ENCODE data around the gene PDHX.
"Not testable (repeated sequence)": the region's sequence is repeated elsewhere in the genome, so short reads cannot be mapped to it uniquely, and the experiment has no call there.

The PDHX gene

DNA sequence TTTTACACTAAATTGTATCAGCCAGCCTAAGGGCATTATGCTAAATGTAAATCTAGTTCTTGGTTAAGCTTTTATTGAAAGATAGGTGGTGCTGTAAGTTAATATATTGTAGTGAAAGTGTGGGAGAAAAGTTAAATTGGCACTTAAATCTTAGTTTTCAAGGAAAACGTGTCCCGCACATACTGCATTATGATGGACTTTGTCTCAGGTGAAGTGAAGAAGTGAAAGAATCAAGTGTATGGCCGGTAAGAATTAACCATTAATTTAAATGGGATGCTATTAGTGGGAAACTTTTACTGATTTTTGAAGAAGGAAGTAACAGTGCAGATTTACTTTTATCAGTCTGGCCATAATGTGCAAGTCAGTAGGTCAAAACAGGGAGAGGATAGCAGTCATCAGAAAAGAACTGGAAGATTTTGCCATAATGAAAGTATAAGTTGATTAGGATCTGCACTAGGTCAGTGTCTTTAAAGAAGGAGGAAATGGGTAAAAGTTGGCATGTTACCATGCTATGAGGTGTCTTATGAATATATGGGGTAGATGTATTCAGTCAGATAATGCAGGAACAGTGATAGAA is 81.6 kb downstream of the PDHX start:
- no peak for DNase-seq

DNA sequence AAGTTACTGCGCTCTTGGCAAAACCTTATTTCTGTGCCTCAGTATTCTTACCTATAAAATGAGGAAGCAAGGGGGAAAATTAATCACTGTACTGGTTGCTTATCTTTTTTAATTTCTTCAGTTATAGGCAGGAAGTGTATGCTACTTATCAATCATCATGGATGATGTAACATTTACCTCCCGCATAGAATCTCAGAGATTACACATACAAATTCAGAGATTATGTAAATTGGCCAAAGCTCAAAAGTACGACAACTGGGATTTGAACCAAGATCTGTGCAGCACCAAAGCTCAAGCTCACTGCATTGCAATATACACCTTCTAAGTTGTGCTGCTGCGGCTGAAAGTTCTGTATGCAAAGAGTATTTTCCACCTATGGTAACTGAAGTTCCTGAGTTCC is 83.0 kb downstream of the PDHX start:
- no peak for DNase-seq

DNA sequence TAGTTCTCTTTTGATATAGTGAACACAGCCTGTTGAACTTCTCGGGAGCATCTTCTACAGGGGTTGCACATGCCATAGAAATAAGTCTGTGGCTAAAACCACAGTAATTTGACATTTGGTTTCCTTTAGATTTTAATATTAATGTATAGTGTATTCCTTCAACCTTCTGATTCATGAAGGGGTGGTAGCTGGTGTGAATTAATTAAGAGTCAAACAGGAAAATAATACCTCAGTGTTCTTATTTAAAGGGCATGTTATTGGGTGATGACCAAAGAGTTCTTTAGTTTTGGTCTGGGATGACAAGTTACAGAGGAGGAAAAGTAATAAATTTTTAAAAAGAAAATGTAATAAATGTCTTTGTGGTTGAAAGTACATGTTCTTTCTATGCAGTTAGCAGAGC is 86.8 kb downstream of the PDHX start:
- no peak for DNase-seq

DNA sequence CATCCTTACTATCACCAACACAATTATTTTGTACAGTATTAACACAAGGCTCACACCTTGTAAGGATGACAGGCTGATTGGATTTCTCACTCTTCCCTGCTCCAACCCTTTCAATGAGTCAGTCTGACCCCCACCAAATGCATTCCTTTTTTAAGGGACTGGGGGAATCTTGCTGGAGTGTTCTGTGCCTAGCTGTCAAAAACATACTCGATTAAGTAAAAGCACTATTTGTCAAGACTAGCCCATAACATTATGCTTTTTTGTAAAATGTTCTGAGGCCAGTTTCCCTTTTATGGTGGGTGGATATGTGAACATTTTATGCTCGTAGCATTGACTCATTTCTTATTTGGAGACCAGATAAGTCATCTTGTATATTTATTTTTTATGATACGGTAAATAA is 87.2 kb downstream of the PDHX start:
- DNase-seq = no peak

DNA sequence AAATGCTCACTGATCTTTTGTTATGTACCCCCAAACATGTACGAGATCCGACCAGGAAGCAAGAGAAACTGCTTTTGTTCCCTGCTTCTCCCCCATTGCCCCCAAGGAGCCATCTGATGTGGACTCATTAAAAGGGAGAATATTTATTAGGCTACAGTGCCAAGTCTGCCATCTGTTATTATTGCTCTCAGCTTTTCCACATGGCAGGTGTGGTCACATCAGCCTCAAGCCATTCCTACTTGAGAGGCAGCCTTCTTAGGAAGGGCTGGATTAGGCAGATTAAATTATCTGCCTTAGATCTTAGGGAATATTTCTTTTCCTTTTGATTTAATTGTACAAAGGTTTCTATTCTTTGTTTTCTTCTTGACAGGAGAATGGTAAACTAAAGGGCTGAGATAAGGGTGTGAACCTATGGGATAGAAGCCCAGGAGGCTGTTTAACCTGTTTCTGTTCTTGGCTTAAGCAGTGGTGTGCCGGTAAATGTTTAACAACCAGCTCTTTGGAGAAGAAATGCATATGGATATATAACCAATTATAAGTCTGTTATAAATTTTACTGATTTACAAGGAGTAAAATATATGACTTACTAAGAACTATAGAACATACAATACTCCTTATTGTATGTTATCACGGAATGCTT is 88.8 kb downstream of the PDHX start:
- no peak for DNase-seq

DNA sequence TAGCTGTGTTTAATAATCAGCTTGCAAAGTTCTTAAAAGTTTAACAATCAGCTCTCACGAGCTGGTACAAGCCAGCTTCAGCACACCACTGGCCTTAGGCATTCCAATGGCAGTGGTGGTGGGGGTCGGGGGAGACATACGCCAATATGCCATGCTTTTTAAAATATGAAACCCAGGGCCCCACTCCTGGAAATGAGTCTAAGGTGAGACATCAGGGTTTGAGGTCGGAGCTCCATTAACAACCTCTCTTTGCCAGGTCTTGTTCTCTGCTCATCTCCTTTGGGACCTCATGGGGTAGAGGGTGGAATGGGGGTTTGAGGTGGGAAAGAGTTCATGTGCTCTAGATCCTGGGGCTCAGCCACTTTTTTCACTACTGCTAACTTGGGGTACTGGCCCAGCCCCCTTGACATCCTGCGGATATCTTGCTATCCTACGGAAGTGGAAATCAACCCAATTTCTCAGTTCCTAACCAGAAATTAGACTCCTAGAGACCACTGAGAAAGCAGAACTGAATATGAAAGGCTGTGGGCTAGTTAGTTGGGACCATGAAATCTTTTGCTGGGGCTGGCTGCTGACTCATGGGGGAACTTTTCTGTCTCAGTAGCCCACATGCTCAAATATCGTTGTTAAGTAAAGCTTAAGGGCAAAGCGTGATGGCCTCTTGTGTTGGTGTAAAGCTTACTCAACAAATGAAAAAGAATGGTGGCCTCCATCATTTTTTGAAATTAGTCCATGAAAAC is 90.1 kb downstream of the PDHX start:
- peak; percentile 68 for DNase-seq

DNA sequence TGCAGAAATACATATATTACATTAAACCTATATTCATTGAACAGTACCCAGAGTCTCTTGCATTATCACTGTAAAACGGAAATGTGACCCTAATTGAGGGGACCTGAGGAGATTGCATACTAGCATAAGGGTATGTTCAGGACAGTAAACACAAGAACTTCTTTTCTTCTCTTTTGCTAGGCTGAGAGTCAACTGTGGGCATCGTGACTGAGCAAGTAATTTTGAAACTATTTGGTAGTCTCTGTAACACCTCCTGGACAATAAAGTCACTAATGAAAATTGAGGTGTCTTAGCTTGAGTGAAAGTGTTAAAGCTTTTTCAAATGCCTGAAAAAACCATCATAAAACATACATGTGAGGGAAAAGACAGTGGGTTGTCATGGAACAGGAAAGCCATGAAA is 90.9 kb downstream of the PDHX start:
- no peak for DNase-seq

DNA sequence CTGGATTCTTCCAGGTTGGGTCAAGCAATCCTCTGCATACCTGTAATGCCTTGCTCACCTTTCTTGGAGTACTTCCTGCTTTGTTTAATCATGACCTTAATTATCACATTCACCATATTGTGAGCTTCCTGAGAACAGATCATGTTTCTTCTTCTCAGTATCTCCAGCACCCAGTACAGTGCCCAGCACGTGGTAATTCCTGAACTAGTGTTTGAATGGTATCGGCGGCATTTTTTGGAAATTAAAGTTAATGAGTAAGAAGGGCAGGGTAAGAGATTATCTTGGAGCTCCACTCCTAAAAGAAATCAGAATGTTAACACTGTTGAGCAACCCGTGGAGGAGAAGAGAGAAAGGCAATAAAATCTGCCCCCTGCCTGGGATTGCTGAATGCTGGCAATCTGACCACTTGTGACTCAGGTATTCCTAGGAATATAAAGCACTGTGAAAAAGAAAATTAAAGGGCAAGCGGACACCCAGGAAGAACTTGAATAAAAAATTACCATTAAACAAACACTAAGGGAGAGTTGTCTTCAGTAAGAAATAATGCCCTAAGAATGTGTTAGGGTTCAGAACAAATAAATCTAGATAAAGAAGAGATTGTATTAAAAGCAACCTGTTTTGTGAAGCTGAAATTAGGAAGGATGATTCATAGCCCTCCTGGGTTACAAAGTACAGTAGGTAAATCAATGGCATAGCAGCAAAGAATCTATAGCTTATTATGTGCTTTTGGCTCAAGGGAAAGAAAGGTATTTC is 92.9 kb downstream of the PDHX start:
- no peak for DNase-seq

DNA sequence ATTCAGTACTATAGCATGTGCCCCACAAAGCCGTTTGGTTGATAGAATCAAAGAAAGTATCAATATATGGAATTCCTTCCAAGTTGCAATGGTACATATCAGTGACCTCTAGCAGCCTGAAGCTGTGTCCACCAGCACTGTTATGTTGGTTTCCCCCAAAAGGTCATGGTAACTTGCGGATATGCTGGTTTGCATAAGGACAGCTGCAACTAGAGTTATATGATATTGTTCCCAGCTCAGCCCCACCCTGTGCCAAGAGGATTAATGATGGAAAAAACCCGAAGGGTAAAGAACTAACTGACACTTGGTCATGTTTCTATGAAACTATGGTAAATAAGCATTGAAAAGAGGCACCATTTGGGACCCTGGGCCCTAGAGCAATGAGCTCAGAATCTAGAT is 93.5 kb downstream of the PDHX start:
- DNase-seq = no peak

DNA sequence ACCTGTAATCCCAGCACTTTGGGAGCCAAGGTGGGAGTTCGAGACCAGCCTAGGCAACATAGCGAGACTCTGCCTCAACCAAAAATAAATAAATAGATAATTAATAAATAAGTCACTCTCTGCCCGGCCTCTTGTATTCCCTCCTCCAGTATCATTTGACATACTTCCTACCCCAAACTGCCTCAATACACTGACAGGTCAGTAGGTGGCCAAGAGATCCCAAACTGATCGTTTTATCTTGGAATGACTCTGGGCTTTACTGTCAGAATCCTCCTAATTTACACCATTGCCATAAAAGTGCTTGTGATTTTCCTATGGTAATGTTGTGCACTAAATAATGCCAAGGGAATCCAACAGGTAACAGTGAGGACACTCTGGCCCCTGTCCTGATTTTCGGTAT is 94.2 kb downstream of the PDHX start:
- DNase-seq = no peak

DNA sequence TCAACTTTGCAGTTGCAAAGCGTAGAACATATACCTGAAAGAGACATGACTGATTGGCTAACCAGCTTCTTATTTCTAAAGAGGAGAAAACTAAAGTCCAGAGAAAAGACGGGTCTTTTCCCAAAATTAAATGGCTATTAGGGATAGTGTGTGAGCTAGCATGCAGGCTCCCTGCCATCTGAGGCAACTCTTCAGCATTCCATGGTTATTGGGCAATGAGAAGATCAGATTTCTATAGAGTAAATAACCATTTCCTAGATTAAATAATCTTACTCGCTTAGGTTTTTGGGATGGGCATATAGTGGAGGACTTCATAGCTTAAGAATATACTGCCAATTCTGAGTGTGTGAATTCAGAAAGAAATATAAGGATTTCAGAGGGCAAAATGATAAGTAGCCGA is 95.0 kb downstream of the PDHX start:
- DNase-seq = no peak

DNA sequence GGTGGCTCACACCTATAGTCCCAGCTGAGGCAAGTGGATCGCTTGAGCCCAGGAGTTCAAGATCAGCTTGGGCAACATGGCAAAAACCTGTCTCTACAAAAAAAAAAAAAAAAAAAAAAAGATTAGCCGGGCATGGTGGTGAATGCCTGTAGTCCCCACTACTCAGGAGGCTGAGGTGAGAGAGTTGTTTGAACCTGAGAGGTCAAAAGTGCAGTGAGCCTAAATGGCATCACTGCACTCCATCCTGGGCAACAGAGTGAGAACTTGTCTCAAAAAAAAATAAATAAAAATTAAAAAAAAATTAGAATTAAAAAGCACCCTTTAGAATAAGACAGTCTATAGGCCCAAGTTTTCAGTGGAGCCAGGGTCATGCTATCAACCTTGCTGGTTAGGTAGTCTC is 95.5 kb downstream of the PDHX start:
- DNase-seq = no peak

DNA sequence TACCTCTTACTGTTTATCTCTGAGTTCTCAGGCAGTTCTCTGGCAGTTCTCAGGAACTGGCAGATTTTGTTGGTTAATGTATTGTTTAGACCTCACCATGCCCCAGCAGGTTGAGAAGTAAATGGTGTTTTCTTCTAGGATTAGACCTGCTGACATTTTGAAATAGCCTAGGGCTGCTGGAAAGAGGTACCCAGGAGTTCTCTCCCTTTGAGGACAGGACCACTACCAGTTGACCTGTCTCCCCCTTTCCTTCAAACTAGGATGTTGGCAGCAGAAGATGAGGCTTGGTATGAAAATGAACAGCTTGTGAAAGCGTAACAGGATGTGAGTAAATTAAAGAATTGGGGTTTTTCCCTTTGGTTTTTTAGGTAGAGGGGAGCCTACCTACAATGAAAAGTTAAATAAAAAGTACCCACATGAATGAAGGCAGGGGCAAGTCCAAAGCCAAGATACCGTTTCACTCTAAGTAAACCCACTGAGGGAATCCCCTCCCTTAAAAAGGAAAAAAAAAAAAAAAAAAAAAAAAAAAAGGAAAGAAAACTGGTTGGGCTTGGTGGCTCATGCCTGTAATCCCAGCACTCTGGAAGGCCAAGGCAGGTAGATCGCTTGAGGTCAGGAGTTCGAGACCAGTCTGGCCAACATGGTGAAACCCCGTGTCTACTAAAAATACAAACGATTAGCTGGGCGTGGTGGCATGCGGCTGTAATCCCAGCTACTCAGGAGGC is 96.2 kb downstream of the PDHX start:
- DNase-seq = peak; percentile 73

DNA sequence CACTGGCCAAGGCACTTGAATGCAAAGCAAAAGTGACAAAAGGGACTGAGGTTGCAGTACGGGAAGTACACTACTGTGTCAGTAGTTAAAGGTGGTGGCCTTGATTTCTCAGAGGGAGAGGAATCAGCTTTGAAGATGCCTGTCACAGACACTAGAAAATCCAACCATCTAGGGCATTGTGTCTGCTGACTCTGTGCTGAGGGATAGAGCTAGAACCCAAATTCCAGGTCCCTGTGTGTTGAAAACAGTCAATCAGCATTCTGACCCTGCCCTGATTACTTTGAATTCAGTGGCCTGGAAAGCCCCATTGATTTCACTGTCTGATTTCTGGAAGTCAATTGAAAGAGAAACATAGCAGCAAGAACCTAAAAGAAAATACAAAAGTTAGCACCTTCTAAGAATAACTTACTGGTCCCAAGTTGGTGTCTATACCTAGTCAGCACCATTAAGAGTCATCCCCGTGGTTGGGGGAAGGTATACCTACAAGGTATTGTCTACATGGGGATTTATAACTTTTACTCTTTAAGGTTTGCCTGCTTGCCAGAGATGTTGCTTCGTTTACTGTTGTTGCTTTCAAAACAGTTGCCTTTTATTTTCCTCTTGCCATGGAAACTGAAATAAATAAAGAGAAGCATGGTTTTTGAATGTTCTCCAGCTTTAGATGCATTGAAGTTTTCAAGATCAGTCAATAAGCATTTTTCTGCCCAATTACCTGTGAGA is 97.3 kb downstream of the PDHX start:
- DNase-seq = peak; percentile 75

DNA sequence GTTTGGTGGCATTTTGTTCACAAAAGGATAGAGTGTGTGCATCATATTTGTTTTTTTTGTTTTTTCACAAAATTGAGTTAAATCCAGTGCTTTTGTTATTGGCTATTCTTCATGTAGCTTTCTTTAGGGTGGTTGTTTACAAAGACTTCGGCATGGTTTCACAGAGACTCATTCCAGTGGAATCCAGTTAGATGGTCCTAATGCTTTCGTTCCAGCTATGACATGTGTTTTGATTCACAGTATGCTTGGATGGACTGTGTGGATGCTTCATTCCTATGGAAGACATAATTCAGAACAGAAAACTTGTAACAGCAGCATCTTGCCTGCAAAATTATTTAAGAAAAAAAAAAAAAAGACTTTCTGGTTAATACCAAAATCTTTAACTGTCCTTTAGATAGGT is 97.9 kb downstream of the PDHX start:
- no peak for DNase-seq

DNA sequence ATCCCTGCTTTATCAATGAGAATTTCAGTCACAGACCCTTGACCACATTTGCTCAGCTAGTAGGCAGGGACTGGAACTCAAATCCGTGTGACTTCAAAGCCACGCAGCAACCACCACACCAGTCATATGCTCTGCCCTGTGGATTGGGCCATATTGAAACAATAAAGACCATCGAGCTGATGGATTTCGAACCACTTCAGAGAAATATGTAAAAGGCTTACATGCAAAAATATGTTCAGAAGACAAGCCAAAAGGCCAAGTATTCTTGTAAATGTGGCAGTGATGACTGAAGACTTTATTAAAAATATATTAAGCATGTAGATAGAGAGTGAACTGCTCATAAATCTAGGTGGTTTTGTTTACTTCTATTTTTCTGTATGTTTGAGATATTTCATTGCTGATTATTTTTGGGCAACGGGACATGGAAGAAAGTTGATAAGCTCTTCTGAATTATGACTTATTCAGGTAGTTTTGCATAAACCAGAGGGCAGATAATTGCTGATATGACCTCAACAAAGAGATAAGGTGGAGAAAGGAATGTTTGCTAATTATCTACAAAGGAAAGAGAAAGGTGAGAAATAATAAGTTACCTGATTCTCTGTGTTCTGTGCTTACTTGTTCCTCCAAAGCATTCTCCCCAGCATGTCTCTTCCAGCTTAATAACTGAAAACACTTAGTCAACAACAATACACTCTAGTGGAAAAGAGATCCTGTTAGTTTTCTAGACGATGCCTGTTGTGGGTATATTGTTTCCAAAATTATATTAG is 99.4 kb downstream of the PDHX start:
- DNase-seq = no peak

DNA sequence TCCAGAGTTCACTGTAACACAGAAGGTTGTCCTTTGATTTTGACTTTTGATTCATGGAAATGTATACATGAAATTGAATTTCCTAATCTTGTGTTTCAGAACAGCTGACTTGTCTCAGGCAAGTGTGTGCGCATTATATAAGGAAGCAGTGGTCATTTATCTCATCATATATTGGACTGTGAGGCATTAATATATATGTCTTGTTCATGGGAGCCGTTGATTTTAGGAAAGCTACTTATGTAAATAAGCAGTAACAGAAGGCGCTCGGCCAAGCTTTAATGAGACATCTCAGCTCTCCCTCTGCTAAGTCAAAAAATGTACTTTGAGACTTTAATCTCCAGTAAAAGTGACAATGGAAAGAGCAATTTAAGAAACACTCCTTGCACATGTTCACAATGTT is 100.5 kb downstream of the PDHX start:
- DNase-seq = no peak

DNA sequence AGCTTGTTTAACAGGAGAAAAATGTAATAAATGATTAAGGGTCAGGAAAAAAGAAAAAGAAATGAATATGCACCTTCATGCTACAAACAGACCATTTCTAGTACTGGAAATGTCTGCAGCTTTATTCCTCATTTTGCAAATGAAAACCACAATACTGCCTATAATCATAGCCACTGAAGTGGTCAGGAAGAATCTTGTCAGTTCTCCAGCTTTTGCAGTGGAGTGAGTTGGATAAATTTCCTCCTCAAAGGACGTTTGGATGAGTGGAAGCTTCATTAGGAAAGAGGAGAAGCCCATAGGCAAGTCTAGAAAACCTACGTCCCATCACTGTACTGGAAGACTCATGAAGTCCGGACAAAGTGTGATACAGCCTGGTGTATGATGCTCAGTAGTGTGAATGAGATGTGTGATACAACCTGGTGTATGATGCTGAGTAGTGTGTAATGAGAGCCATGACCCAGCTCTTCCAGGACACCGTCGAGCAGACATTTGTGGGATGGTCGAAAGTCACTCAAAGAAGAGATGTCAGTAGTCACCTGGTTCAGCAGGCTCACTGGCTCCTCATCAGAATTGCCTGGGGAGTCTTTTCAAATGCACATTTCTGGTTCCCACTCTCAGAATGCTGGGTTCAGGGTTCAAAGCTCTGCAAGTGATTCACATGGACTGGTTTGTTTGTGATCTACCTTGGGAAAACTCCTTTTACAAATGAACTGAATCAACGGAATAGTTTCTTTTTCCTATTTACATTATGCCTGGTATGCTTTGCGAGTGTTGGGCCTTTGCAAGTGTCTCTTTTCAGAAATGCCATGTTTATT is 101.3 kb downstream of the PDHX start:
- DNase-seq = no peak

DNA sequence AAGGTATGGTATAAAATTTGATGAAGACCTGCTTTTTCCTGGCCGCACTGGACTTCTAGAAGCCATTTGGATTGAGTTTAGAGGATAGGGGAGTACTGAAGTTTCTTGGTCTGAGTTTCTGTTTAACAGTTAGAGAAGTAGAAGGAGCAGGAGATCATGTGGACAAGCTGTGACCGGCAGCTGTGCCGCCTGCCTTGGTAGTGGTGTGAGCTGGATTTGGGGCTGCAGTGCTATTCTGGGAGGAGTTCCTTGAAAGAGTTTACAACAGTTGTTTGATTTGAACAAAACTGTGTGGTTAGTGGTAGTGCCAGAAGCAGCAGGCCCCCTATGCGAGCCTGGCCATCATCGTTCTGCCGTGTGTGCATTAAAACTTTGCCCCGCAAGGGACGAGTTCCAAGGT is 105.2 kb downstream of the PDHX start:
- DNase-seq = no peak

DNA sequence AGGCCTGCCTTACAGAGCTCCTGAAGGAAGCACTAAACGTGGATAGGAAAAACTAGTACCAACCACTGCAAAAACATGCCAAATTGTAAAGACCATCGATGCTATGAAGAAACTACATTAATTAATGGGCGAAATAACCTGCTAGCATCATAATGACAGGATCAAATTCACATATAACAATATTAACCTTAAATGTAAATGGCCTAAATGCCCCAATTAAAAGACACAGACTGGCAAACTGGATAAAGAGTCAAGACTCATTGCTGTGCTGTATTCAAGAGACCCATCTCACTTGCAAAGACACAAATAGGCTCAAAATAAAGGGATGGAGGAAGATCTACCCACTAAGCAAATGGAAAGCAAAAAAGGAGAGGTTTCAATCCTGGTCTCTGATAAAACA is 107.5 kb downstream of the PDHX start:
- DNase-seq = not testable (repeated sequence)

DNA sequence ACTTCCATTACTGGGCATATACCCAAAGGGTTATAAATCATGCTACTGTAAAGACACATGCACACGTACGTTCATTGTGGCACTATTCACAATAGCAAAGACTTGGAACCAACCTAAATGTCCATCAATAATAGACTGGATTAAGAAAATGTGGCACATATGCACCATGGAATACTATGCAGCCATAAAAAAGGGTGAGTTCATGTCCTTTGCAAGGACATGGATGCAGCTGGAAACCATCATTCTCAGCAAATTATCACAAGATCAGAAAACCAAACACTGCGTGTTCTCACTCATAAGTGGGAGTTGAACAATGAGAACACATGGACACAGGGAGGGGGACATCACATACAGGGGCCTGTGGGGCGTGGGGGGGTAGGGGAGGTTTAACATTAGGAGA is 111.6 kb downstream of the PDHX start:
- DNase-seq = not testable (repeated sequence)

All from activated CD8-positive, alpha-beta memory T cell treated with anti-CD3 and anti-CD28 coated beads for 24 hours (primary cell).